Transverse colon (tissue), 4 donors: Measurements from ENCODE around the gene OBSCN. TPM values are rescaled to one million over a fixed set of nuclear protein-coding genes. Genes with fewer than 3 reads are reported as not detected.

Experiments
- DNase-seq: peaks from one replicate; pipeline ENCODE4 v3.0.0-alpha.2; 2019
- H3K27ac ChIP-seq, 4 donors: fragments of 200-600 bp; sonication (generic); 2 replicates each; pipeline ENCODE4 v1.5.1; 2016 to 2018; ENCODE audit warnings: inconsistent platforms in 4 of 4
- H3K27me3 ChIP-seq: fragments of 200-600 bp; sonication (generic); 2 replicates; pipeline ENCODE4 v1.5.1; 2017; ENCODE audit warnings: inconsistent platforms
- H3K36me3 ChIP-seq, 4 donors: fragments of 200-600 bp; sonication (generic); 2 replicates each; pipeline ENCODE4 v1.5.1; 2017 to 2019; ENCODE audit warnings: inconsistent platforms in 4 of 4
- H3K4me1 ChIP-seq, 4 donors: fragments of 200-600 bp; sonication (generic); 2 replicates each; pipeline ENCODE4 v1.5.1; 2017 to 2020; ENCODE audit warnings: inconsistent platforms in 4 of 4
- H3K4me3 ChIP-seq, 4 donors: fragments of 200-600 bp; sonication (generic); 1 replicate in 1 of 4; 2 replicates in 3 of 4; pipeline versions ENCODE4 v1.5.1 to v1.6.1; 2017 to 2019; ENCODE audit warnings: inconsistent platforms in 4 of 4
- H3K9me3 ChIP-seq, 2 donors: fragments of 200-600 bp; sonication (generic); 2 replicates each; pipeline ENCODE4 v1.5.1; 2017 to 2019; ENCODE audit warnings: inconsistent platforms in 2 of 2
- EP300 ChIP-seq: sonication (generic); formaldehyde crosslinking; IDR thresholded peaks from one replicate; pipeline ENCODE4 v1.6.1; 2017; ENCODE audit warnings: antibody characterized with exemption, low read depth
- POLR2A ChIP-seq: fragments of 450-650 bp; IDR thresholded peaks from one replicate; pipeline ENCODE4 v1.6.1; 2016; ENCODE audit warnings: antibody characterized with exemption, mild to moderate bottlenecking, moderate library complexity
- POLR2AphosphoS5 ChIP-seq, 3 donors: sonication (generic); formaldehyde crosslinking; IDR thresholded peaks; one replicate each; pipeline ENCODE4 v1.6.1; 2016; ENCODE audit warnings: antibody characterized with exemption in 3 of 3
- WGBS, 2 donors: methylation state at CpG; one replicate each; pipeline ENCODE4 v1.1.5; 2018; ENCODE audit warnings: low coverage in 1 of 2; 5-methylcytosine and 5-hydroxymethylcytosine counted together
- in situ Hi-C, 4 donors: fragments of 200-750 bp; cut with MboI; loops; one replicate each; pipeline versions ENCODE4 v1.15.0 to v1.15.1; 2017; ENCODE audit warnings: low sequenced_read_pairs in 3 of 4, low pct_ligation_motif_present in 1 of 4, low pct_unique_long_range_greater_than_20kb in 1 of 4
- intact Hi-C: fragments of 100-400 bp; cut with DNase I; formaldehyde crosslinking; loops from one replicate; pipeline ENCODE4 v1.15.1; 2023; ENCODE audit warnings: low total_unique reads
- total RNA-seq, 4 donors: library from RNA; depleted of rRNA; stranded (reverse); fragments of >200 nt; gene quantifications; one replicate each; pipeline ENCODE4 v1.1.0, GENCODE V29; 2016
- TF ChIP-seq, protein P1 (sequence below), 5 experiments: fragments of 200-600 bp in 3 of 5; fragments of 450-650 bp in 2 of 5; sonication (generic) in 3 of 5; IDR thresholded peaks; 1 replicate in 2 of 5; 2 replicates in 3 of 5; pipeline ENCODE4 v1.5.1; 2016 to 2017; ENCODE audit warnings: antibody characterized with exemption in 5 of 5, inconsistent platforms in 3 of 5, mild to moderate bottlenecking in 2 of 5, moderate library complexity in 1 of 5

Gene OBSCN
- total RNA-seq, 4 donors from 2014 or later, result 11.9 to 21.7 (median 15.8) TPM

- DNase-seq, result peak; percentile 79
- Histone ChIP-seq H3K36me3 (no peaks in the 10 kb centered on the region), H3K9me3 (no peaks in the 10 kb centered on the region), H3K4me1 (peaks cover 8 to 26% (median 21%) of the 10 kb centered on the region in 4 donors), H3K4me3 (peak overlapping the region; percentile 61 to 86 (median 74)), H3K27me3 (no peaks in the 10 kb centered on the region), H3K27ac (peak overlapping the region; percentile 97 to 100 (median 99))
- 16% methylated on average over 23 of the region's 26 CpGs; no CpG with 5 or more reads in 1 of the 2 donors for WGBS, 2 donors
- TF ChIP-seq, protein P1, sequence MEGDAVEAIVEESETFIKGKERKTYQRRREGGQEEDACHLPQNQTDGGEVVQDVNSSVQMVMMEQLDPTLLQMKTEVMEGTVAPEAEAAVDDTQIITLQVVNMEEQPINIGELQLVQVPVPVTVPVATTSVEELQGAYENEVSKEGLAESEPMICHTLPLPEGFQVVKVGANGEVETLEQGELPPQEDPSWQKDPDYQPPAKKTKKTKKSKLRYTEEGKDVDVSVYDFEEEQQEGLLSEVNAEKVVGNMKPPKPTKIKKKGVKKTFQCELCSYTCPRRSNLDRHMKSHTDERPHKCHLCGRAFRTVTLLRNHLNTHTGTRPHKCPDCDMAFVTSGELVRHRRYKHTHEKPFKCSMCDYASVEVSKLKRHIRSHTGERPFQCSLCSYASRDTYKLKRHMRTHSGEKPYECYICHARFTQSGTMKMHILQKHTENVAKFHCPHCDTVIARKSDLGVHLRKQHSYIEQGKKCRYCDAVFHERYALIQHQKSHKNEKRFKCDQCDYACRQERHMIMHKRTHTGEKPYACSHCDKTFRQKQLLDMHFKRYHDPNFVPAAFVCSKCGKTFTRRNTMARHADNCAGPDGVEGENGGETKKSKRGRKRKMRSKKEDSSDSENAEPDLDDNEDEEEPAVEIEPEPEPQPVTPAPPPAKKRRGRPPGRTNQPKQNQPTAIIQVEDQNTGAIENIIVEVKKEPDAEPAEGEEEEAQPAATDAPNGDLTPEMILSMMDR (IDR thresholded peaks at IDR 0.05), result peak; percentile 28 to 76 (median 44)
- no peak for TF ChIP-seq POLR2A
- TF ChIP-seq EP300, result no peak
- peak in 1 of 3 donors; percentile 73 for TF ChIP-seq POLR2AphosphoS5 (IDR thresholded peaks at IDR 0.05)
- intact Hi-C loops (no loop called here), in situ Hi-C loops (no loop called here)
These were observed 41.5 kb upstream of the OBSCN start for GRCh38 chr1:228166170-228166936.

GRCh38 chr1:228168563-228169270 lies 39.1 kb upstream of the OBSCN start:
- Histone ChIP-seq H3K4me1 (peaks cover 4 to 19% (median 13%) of the 10 kb centered on the region in 4 donors), H3K4me3 (no peak overlapping the region), H3K27me3 (no peaks in the 10 kb centered on the region), H3K27ac (no peak overlapping the region), H3K36me3 (no peaks in the 10 kb centered on the region), H3K9me3 (no peaks in the 10 kb centered on the region)
- in situ Hi-C loops (no loop called here), intact Hi-C loops (no loop called here)
- no peak for DNase-seq
- TF ChIP-seq POLR2A (no peak), POLR2AphosphoS5 (IDR thresholded peaks at IDR 0.05) (no peak), EP300 (no peak)
- TF ChIP-seq, protein P1 (IDR thresholded peaks at IDR 0.05), result no peak
- 79% methylated on average over 12 of the region's 12 CpGs; no CpG with 5 or more reads in 1 of the 2 donors for WGBS, 2 donors

DNA sequence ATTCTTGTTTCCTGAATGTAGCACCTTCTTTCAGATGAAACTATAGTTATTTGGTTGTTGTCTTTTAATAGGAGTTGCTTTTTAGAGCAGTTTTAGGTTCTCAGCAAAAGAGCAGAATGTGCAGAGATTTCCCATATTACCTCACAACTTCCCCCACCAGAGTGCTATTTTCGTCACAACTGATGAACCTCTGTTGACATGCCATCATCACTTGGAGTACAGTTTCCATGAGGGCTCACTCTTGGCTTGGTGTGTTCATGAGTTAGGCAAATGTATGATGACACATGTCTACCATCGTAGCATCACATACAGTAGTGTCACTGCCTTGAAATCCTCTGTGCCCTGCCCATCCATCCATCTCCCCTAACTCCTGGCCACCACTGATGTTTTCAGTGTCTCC lies 38.5 kb upstream of the OBSCN start:
- H3K27ac ChIP-seq, result no peak overlapping the region
- peaks cover 4 to 20% (median 13%) of the 10 kb centered on the region in 4 donors for H3K4me1 ChIP-seq
- no peaks in the 10 kb centered on the region for H3K9me3 ChIP-seq
- intact Hi-C loops, result no loop called here
- no peak for DNase-seq
- in situ Hi-C loops, result no loop called here
- no peaks in the 10 kb centered on the region for H3K36me3 ChIP-seq
- H3K27me3 ChIP-seq, result no peaks in the 10 kb centered on the region
- 86 to 100% methylated on average over 1 to 2 of the region's 2 CpGs for WGBS, 2 donors
- H3K4me3 ChIP-seq, result no peak overlapping the region
- TF ChIP-seq EP300, result no peak
- no peak for TF ChIP-seq POLR2A
- TF ChIP-seq, protein P1 (IDR thresholded peaks at IDR 0.05), result no peak

GRCh38 chr1:228170666-228171065 lies 37.2 kb upstream of the OBSCN start:
- 76 to 90% methylated on average over 4 to 6 of the region's 7 CpGs for WGBS, 2 donors
- TF ChIP-seq, protein P1 (IDR thresholded peaks at IDR 0.05), result no peak
- no peak for TF ChIP-seq POLR2A
- no peak for TF ChIP-seq POLR2AphosphoS5 (IDR thresholded peaks at IDR 0.05)
- TF ChIP-seq EP300, result no peak
- no peaks in the 10 kb centered on the region for H3K27me3 ChIP-seq
- DNase-seq, result no peak
- H3K36me3 ChIP-seq, result no peaks in the 10 kb centered on the region
- no peak overlapping the region for H3K4me3 ChIP-seq
- no peaks in the 10 kb centered on the region for H3K9me3 ChIP-seq
- intact Hi-C loops (no loop called here), in situ Hi-C loops (loop anchor here in 1 of 4 donors (10.0 kb wide), 1 partner anchor 46 kb away; no protein-coding TSS in a partner anchor)
- no peak overlapping the region for H3K27ac ChIP-seq
- peaks cover 4 to 13% (median 8%) of the 10 kb centered on the region in 4 donors for H3K4me1 ChIP-seq
